NCI-H510A treated with DMSO at 0.1 percent for 48 hours (cell line): ENCODE data around the gene ATG2A.
A peak's percentile ranks its signal among the peaks of the same experiment; 100 is the strongest.

ENCODE experiments used
- DNase-seq: peaks from one replicate; lab custom pipeline; 2025; lab: John Stamatoyannopoulos, UW

Gene ATG2A

DNA sequence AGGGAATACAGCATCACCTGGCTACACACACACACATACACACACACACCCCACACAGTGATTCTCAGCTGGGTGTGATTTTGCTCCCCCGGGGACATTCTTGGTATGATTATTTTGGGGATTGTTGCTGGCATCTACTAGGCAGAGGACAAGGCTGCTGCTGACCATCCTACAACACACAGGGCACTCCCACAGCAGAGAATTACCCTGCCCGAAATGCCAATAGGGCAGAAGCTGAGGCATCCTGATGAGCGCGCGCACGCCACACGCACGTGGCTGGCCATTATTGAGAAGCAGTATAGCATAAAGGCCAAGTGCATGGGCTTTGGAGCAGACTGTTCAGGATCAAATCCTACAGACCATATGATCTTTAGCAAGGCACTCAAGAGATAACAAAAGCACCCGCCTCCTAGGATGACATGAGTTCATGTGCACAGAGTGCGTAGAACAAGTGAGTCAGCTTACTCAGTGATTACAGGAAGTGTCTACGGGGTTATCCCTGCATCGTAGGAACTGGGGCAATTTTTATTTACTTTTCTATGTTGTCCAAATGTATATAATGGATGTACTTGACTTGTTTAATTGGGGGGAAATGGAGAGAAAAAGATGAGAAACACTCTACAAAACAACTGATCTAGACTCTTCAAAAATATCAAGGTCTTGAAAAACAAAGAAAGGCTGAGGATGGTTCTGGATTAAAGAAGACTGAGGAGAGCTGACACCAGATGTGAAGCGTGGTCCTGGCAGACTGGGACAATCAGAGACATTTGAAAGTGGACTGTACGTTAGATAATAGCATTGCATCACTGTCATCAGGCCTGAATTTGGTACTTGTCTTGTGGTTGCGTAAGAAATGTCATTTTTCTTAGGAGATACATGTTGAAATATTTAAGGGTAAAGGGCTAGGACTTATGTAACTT lies 31.4 kb downstream of the ATG2A start:
- peak; percentile 39 for DNase-seq

DNA sequence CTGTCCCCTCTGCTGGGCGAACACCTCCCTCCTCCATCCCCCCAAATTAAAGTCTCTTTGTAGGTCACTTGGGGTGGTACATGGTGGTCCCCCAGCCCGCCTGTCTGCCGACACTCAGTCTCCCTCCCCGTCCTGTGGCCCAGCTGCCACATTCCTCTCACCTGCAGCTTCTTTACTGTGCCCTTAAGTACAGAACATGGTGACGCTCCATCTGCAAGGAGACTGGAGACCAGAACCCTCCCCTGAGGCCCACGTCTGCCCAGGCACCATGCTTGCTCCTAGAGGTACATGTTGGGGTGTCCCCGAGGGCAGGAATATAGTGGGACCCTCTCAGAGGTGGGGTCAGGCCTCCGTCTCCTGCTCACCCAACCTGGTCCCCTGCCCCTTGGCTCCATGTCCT lies 33.0 kb downstream of the ATG2A start:
- DNase-seq: no peak

DNA sequence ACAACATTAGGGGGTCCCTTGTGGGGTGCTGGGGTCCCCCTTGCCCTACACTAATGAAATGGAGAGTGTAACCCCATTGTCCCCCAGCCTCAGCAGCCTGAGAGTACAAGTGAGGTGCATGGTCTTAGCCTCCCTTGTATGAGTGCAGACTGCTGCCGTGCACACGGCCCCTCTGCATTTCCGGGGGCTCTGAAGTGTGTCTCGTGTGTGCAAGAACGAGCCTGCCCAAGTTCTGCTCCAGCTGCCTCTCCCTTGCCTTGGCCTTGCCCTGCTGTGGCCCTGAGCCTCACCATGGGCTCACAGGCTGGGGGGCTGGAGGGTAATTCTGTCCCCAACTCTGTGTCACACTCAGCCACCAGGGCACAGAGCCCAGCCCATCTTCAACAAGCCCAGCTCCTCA lies 33.4 kb downstream of the ATG2A start:
- no peak for DNase-seq

DNA sequence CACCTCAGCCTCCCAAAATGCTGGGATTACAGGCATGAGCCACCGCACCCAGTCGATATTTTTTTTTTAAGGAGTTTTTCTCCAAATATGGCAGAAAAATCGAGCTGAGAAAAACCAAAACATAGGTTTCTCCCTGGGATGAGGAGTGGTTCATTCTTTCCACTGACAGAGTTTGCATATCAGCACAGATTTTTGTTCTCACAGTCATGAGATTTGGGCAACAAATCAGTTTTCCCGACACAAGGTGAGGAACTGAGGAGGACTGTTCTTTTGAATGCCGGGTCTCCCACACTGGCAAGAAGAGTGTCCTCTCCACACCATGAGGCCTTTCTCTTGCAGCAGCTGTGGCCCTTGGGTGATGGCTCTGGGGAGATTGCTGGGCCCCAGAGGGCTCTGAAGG lies 34.8 kb downstream of the ATG2A start:
- DNase-seq: no peak

DNA sequence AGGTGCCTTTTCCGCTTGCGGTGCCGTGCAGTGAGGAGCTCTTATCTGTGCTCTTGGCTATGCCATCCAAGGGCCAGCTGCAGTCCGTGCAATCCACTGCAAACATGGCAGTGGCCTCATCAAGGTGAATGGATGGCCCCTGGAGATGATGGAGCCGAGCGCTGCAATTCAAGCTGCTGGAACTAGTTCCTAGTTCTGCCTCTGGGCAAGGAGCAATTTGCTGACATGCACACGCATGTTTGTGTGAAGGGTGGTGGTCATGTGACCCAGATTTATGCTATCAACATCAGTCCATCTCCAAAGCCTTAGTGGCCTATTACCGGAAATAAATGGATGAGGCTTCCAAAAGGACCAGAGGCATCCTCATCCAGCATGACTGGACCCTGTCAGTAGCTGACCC lies 35.5 kb downstream of the ATG2A start:
- peak; percentile 38 for DNase-seq

DNA sequence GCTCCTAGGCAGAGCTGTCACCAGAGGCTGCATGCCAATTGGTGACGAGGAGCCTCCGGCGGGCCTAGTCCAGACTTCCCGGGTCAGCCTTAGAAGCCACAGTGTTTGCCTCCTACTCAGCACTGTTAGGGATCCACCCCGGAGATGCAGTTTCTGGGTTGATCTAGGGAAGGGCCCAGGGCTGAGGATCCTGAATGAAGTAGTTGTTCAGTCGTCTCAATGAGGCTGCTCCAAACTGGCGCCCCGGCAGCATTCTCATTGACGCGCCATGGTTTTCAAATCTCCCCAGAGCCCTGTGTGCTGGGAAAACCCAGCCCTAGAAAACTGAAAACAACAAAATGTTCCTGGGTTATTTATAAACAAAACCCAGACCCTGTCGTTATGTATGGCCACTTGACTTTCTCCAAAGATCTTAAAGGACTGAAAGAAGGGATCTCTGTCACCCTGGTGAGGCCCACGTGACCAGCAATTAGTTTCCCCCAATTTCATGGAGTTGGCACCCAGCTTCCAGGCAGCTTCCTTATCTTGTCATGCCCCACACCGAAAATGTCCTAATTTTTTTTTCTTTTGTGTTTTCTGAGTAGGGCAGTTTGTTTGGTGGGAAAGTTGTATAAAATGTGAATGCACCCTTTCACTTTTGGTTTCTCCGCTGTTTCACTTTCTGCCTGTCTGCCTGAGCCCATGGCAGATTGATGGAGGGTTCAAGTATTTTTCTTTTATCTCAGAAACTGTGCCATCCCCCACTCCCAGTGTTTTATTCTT lies 36.6 kb downstream of the ATG2A start:
- no peak for DNase-seq

DNA sequence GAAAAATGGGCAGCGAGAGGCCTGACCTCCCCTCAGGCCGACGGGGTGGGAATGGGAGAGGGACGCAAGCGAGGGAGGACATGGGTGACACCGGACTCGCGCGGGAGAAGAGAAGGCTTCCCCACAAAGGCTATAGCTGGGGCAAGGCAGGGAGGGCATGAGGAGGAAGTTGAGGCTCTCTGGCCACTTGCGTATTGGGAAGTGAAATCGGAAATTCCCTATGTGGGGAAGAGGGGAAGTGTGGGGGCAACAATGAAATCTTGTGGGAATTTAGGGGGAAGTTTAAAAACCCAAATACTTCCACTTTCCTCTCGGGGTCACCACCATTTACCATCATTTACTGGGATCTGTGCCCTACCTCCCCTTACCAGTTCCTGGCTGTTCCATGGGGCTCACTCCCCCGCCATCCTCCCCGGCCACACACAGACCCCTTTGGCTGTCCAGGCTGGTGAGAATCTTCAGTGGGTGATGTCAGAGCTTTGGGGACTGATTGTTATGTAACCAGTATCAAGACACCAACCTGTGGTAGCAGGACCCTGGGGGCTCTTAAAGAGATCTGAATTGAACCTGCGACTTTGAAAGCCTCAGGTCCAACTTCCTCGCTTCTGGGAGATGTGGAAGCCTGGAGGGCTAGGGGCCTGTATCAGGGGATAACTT lies 37.6 kb downstream of the ATG2A start:
- DNase-seq: no peak

DNA sequence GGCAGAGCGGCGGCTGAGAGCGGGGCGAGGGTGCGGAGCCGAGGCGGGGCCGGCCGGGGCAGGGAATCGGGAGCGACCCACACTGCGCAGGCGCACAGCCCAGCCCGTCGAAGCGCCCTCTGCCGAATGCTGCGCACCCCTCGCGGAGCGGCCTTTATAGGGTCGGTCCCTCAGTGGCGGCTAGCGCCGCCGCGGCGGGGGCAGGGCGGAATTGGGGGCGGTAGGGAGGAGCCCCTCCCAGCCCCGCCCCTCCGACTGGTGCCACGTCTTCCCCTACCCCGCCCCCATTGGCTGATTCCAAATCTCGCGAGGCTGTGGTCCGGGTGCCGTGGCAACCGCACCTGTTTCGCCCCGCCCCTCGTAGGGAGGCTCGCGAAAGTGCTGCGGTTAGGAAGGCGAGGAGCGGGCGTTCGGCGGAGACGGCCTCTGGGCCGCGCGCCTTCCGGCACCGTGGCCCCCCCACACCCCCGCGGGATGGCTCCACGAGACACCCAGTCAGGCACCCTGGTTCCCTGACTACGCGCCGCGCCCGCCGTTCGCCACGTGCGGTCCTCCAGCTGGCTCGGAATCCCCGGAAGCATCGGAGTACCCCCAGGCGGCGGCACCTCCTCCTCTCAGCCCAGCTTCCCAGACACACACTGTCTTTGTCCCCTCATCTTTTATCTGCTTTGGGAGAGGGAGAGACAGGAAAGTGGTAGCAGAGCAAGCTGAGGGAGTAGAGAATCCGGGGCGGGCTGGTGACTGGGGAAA lies 38.3 kb downstream of the ATG2A start, which contains the start of gene EHD1:
TSS of gene EHD1 (minus strand) at position 128 of the 750 bp plus-strand sequence. CDS start 157 bp downstream, outside the sequence.
- DNase-seq: peak; percentile 97

DNA sequence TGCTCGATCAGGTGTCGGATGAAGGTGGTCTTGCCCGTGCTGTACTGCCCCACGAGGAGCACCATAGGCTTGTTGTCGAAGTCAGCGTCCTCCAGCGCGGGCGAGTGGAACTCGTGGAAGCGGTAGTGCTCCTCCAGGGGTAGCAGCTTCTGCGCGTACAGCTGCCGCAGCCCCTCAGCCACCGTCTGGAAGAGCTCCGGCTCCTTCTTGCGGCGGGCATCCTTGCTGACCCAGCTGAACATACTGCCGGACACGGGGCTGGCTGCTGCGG lies 38.9 kb downstream of the ATG2A start:
- DNase-seq: no peak

DNA sequence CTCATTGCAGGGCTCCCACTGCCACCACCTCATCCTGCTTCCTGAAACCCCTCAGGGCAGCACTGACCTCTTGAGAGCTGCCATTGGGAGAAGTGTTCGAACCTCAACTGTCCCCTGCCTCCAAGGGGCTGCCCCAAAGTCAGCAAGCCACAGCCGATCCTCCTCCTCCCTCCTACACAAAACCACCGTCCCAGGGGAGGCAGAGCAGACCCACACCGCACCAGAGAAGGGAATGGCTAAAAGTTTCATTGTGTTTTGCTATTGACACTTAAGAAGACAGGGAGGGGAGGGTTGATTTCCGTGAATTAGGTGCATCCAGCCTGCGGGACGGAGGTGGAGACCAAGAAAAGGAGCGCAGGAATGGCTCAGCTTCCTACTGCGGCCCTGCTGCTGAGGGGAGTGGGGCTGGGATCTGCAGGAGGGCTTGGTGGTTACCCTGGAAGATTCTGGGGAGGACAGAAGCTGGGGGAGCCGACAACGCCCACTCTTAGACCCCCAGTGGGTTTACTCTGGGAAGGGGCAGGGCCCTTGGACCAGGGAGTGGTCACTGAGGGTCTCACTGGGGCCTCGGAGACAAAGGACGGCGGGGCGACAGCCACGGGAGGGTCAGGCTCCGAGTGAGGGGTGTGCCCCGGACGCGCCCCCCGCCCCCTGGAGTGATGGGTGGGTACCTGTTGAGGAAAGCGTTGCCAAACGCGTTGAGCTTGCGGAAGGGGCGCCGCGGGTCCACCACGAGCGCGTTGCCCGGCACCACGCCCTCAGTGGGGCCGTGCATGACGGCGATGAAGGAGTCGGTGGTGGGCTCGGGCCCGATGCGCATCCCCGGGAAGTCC lies 39.4 kb downstream of the ATG2A start:
- no peak for DNase-seq

DNA sequence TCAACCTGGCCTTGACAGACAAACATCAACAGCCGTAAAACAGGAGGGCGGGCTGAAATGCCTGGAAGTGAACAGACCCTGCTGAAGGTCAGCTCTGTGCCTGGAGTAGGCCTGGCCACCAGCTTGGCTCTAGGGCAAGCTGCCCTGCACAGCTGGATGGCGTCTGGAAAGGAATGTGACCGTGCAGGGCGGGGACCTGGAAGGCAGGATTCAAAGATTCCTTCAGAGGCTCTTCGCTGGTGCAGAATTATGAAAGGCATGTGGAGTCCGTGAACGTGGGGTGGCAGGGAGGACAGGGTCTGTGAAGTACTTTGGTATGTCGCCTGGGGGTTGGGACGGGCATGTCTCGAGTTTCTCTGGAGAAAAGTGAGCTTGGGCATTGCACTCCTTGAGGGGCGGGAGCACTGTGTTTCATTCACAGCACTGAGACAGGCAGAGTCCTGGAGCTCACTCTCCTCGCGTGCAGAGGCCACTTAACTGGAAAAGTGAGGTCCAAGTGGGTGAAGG lies 40.1 kb downstream of the ATG2A start:
- DNase-seq: no peak

DNA sequence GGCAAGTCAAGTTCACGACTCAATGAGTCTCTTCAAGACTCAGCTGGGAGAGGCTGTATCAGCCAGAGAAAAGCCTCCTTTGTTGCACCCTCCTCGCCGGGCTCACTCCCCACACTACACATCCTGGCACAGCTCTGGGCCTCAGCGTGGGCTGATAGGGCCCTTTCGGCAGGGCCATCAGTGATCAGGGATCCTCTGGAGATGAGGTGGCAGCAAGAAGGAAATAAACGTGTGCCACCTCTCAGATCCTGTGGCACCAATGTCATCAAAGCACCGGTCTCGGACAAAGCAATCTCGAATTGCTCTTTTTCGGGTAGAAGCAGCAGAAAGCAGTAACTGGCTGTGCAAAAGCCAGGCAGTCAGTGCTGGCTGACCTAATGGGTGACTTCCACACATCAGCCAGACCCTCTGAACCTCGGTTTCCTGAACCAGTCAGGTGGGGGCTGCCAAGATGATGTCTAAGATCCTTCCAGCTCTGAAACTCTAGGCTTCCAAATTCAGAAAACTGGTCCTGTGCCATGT lies 40.7 kb downstream of the ATG2A start:
- DNase-seq: no peak

DNA sequence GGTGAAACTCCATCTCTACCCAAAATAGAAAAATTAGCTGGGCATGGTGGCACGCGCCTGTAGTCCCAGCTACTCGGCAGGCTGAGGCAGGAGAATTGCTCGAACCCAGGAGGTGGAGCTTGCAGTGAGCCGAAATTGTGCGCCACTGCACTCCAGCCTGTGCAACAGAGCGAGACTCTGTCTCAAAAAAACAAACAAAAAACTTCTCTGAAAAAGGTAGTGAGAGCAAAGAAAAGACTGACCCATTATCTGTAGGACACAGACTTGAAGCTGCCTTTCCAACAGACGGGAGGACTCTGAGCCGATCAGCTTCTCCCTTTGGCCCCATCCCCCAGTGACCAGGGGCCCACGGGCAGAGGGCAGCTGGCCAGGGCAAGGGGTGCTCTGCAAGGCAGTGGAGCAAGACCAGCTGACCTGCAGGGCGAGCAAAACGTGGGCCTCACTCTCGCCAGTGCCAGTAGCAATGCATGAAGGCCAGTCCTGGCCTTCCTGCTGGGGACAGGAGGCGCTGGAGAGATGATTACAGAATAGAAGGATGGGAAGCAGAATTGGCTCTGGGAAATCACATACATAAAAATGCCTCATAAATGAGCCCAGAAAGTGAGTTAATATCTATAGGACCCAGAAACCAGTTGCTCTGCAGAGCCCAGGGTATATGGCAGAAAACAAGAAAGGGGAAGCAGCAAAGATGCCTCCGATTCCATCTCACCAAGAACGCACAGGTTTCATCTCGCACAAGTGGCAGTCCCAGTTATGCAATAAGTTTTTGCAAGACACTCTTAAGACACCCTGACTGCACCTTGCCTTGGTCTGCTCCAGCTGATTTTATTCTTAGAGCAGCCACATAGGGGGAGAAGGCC lies 41.4 kb downstream of the ATG2A start:
- no peak for DNase-seq

DNA sequence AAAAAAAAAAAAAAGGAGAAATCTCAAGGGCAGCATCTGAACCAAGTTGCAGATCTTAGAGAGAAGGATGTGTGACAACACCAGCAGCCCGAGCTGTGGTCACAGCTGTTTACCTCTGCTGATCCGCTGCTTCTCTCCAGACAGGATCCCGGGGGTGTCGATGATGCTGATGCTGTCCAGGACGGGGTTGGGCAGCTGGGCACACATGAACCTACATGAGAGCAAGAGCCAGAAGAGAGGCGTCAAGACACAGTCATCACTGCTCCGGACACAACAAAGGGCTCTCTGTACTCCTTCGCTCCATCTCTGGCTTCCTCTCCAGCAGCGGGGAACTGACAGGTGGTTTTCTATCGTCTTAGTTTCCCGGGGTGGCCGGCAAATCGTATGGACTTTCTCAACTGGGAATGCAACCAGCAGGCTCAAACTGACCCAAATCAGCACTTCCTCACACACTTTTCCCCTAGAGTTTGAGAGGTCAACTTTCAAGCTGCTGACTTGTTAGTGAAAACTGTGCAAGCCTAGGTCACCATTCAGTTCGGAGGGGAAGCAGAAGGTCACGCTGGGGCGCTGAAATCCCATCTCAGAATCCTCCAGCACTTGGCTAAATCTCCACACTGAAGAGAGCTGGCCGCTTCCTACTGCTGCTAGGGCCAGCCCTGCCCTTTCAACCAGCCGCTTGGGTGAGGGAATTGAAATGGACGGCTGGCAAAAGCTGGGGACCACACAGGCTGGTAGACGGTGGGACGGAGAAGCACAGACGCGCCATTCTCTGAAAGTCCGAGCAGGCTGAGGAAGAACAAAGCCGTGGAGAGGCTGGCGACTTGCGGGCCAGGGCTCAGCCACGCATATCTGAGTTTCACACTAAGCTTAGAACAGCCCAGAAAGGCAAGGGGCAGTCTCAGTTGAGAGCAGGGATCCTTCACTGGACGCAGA lies 42.4 kb downstream of the ATG2A start:
- DNase-seq: no peak

DNA sequence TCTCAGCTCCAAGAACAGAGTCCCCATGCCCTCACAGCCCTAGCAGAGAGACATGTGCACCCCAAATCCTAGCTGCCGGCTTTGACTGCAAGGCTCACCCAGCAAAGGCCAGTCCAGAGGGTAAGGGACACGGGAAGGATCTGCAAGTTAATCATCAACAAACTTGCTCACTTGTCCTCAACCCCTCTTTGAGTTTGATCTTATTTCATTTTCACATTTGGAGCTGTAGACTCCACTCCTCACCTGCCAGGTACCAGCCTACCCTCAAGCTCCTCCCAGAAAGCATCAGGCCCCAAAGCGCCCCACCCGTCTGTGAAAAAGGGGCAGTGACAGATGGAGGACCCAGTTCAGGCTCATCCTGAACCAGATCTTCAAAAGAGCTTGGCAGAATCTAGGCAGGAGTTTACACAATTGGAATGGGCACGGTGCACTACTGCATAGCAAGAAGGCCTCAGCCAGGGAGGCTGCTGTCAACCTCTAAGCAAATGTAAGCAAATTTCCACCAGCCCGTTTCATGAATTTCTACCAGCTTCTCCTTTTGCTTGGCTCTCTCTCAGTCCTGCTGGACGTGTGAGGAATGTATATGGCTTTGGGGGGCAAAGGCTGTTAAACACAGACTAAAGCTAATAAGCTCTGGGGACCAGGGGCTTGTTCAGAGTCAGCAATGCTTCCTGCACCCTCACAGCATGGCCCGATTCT lies 44.1 kb downstream of the ATG2A start:
- no peak for DNase-seq

DNA sequence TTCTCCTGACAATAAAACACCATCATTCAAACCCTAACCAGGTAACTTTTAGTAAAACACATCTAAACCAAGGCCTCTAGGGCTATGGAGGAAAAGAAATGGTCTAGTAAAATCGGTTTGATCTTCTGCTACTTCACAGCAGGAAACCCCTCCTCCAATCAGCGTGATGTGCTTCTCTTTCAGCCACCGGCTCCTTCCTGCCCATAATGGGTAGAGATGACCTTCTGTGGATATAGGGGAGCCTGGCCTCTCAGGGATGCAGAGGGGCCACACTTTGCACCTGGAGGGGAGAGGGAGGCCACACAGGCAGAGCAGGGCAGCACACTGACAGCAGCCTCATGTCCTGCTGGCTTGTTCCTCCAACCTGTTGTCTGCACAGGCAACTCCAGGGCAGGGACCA lies 45.5 kb downstream of the ATG2A start:
- DNase-seq: no peak

DNA sequence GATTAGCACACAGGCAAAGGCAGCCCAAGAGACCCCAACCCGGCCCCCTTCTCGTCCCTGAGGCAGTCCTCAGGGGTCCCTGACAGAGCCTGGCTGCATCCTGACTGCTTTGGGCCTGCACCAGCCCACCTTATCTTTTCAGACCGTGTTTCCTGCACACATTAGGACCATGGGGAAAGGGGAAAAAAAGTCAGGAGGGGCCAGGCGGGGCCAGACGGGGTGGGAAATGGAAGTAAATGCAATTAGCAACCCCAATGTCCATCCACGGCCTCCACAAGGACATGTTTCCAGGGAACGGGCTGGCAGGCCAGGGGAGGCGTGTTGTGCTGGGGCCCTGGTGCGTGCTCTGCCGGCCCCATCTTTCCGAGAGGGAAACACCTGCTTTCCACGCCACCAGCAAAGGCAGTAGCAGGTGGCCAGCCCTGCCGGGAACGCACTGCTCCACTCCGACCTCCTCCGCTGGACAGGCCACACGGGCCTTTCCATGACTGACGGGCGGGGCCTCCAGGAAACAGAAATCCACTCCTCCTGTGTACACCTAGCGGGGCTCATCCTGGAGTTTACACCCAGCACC lies 46.0 kb downstream of the ATG2A start:
- no peak for DNase-seq
